Measurements from ENCODE around the gene TOPBP1. TPM values are rescaled to one million over a fixed set of nuclear protein-coding genes. Genes with fewer than 3 reads are reported as not detected.
A peak's percentile ranks its signal among the peaks of the same experiment; 100 is the strongest.
"Not testable (repeated sequence)": the region's sequence is repeated elsewhere in the genome, so short reads cannot be mapped to it uniquely, and the experiment has no call there.

The TOPBP1 gene
- 10 to 100 TPM; 44.2 to 50.1 (median 49.2) TPM for polyA plus RNA-seq (ENCODE audit: insufficient read length in 3 of 3)

GRCh38 chr3:133661454-133662277, at the start of gene TOPBP1:
TSS of gene TOPBP1 (minus strand) at chr3:133661941. CDS start at chr3:133661127, 814 bp downstream.
- DNase-seq (ENCODE audit: low read depth in 3 of 3, low spot score in 2 of 3), result peak; percentile 62 to 72 (median 65)

- DNase-seq (ENCODE audit: low read depth in 3 of 3, low spot score in 2 of 3), result no peak
These were observed 49.3 kb upstream of the TOPBP1 start for GRCh38 chr3:133711013-133711412.

GRCh38 chr3:133709139-133709750, 47.5 kb upstream of the TOPBP1 start:
- DNase-seq (ENCODE audit: low read depth in 3 of 3, low spot score in 2 of 3), result no peak

- DNase-seq (ENCODE audit: low read depth in 3 of 3, low spot score in 2 of 3), result no peak
These were observed 44.3 kb upstream of the TOPBP1 start for GRCh38 chr3:133706033-133706432.

- DNase-seq (ENCODE audit: low read depth in 3 of 3, low spot score in 2 of 3), result no peak
These were observed 42.2 kb upstream of the TOPBP1 start for GRCh38 chr3:133703915-133704314.

GRCh38 chr3:133701435-133702358, 40.0 kb upstream of the TOPBP1 start:
- no peak for DNase-seq (ENCODE audit: low read depth in 3 of 3, low spot score in 2 of 3)

GRCh38 chr3:133700351-133700750, 38.6 kb upstream of the TOPBP1 start:
- DNase-seq (ENCODE audit: low read depth in 3 of 3, low spot score in 2 of 3), result no peak

GRCh38 chr3:133699903-133700302, 38.2 kb upstream of the TOPBP1 start:
- DNase-seq (ENCODE audit: low read depth in 3 of 3, low spot score in 2 of 3), result no peak

- DNase-seq (ENCODE audit: low read depth in 3 of 3, low spot score in 2 of 3), result no peak
These were observed 37.7 kb upstream of the TOPBP1 start for GRCh38 chr3:133699467-133699866.

- DNase-seq (ENCODE audit: low read depth in 3 of 3, low spot score in 2 of 3), result no peak
These were observed 36.2 kb upstream of the TOPBP1 start for GRCh38 chr3:133697960-133698359.

GRCh38 chr3:133695560-133696171, 33.9 kb upstream of the TOPBP1 start:
- no peak for DNase-seq (ENCODE audit: low read depth in 3 of 3, low spot score in 2 of 3)

GRCh38 chr3:133694288-133695268, 32.8 kb upstream of the TOPBP1 start:
- no peak for DNase-seq (ENCODE audit: low read depth in 3 of 3, low spot score in 2 of 3)

GRCh38 chr3:133693821-133694220, 32.1 kb upstream of the TOPBP1 start:
- DNase-seq (ENCODE audit: low read depth in 3 of 3, low spot score in 2 of 3), result no peak

- DNase-seq (ENCODE audit: low read depth in 3 of 3, low spot score in 2 of 3), result no peak
These were observed 31.0 kb upstream of the TOPBP1 start for GRCh38 chr3:133692759-133693158.

- no peak for DNase-seq (ENCODE audit: low read depth in 3 of 3, low spot score in 2 of 3)
These were observed 29.7 kb upstream of the TOPBP1 start for GRCh38 chr3:133691273-133692107.

- DNase-seq (ENCODE audit: low read depth in 3 of 3, low spot score in 2 of 3), result not testable (repeated sequence)
These were observed 16.3 kb upstream of the TOPBP1 start for GRCh38 chr3:133677993-133678392.

GRCh38 chr3:133676336-133677118, 14.8 kb upstream of the TOPBP1 start:
- no peak for DNase-seq (ENCODE audit: low read depth in 3 of 3, low spot score in 2 of 3)
